Tibial nerve (tissue), 4 donors: ENCODE data around the gene BRSK1. TPM values are rescaled to one million over a fixed set of nuclear protein-coding genes. Genes with fewer than 3 reads are reported as not detected.
A peak's percentile ranks its signal among the peaks of the same experiment; 100 is the strongest.

Experiments used
- DNase-seq, 2 donors: peaks; one replicate each; pipeline ENCODE4 v3.0.0-alpha.2; 2019; ENCODE audit warnings: low spot score in 2 of 2
- H3K27ac ChIP-seq, 4 donors: fragments of 200-600 bp; sonication (generic) in 3 of 4; one replicate each; pipeline ENCODE4 v1.5.1; 2017 to 2019; ENCODE audit warnings: mild to moderate bottlenecking in 1 of 4
- H3K27me3 ChIP-seq, 2 donors: fragments of 200-600 bp; sonication (generic) in 1 of 2; one replicate each; pipeline versions ENCODE4 v1.5.1 to v1.6.0; 2017 to 2019
- H3K36me3 ChIP-seq, 3 donors: fragments of 200-600 bp; sonication (generic); one replicate each; pipeline ENCODE4 v1.5.1; 2018 to 2019
- H3K4me1 ChIP-seq, 4 donors: fragments of 200-600 bp; sonication (generic) in 3 of 4; one replicate each; pipeline ENCODE4 v1.5.1; 2017 to 2019
- H3K4me3 ChIP-seq, 4 donors: fragments of 200-600 bp; sonication (generic) in 3 of 4; one replicate each; pipeline ENCODE4 v1.5.1; 2017 to 2019; ENCODE audit warnings: mild to moderate bottlenecking in 1 of 4, moderate library complexity in 1 of 4
- H3K9me3 ChIP-seq, 4 donors: fragments of 200-600 bp; sonication (generic) in 3 of 4; one replicate each; pipeline ENCODE4 v1.5.1; 2017 to 2019
- CTCF ChIP-seq, 5 experiments: fragments of 200-600 bp in 3 of 5; fragments of 450-650 bp in 2 of 5; sonication (generic) in 3 of 5; IDR thresholded peaks; one replicate each; pipeline ENCODE4 v1.5.1; 2016 to 2019; ENCODE audit warnings: antibody characterized with exemption in 5 of 5, mild to moderate bottlenecking in 3 of 5, moderate library complexity in 2 of 5
- EP300 ChIP-seq, 2 donors: sonication (generic); formaldehyde crosslinking; IDR thresholded peaks; one replicate each; pipeline ENCODE4 v1.6.1; 2017; ENCODE audit warnings: antibody characterized with exemption in 2 of 2, mild to moderate bottlenecking in 1 of 2
- POLR2A ChIP-seq, 2 donors: fragments of 450-650 bp; IDR thresholded peaks; one replicate each; pipeline ENCODE4 v1.6.1; 2017; ENCODE audit warnings: antibody characterized with exemption in 2 of 2, mild to moderate bottlenecking in 2 of 2, moderate library complexity in 2 of 2
- WGBS, 2 donors: methylation state at CpG; one replicate each; pipeline ENCODE4 v1.1.5; 2018; 5-methylcytosine and 5-hydroxymethylcytosine counted together
- total RNA-seq, 4 donors: library from RNA; depleted of rRNA; stranded (reverse); fragments of >200 nt; gene quantifications; one replicate each; pipeline ENCODE4 v1.1.0, GENCODE V29; 2016

The BRSK1 gene
- total RNA-seq, 4 donors from 2014 or later = 4.6 to 6.9 (median 5.9) TPM

- H3K4me1 ChIP-seq = peaks cover 0 to 44% (median 15%) of the 10 kb centered on the region in 4 donors
- H3K36me3 ChIP-seq = peaks cover 0 to 23% (median 0%) of the 10 kb centered on the region in 3 donors
- H3K9me3 ChIP-seq = no peaks in the 10 kb centered on the region
- TF ChIP-seq POLR2A (IDR thresholded peaks at IDR 0.05) (no peak), CTCF (IDR thresholded peaks at IDR 0.05) (no peak)
- no peak overlapping the region for H3K4me3 ChIP-seq
- H3K27ac ChIP-seq = no peak overlapping the region
- WGBS, 2 donors = 64 to 65% methylated on average over 11 of the region's 11 CpGs
- no peak for DNase-seq
- peaks cover 5 to 55% of the 10 kb centered on the region in 2 donors for H3K27me3 ChIP-seq
These were observed 67.0 kb downstream of the BRSK1 start for GRCh38 chr19:55350620-55351315.

- Histone ChIP-seq H3K27ac (no peak overlapping the region), H3K27me3 (peaks cover 5 to 68% of the 10 kb centered on the region in 2 donors), H3K4me1 (peaks cover 0 to 31% (median 8%) of the 10 kb centered on the region in 4 donors), H3K9me3 (no peaks in the 10 kb centered on the region), H3K4me3 (no peak overlapping the region), H3K36me3 (peaks cover 0 to 12% (median 0%) of the 10 kb centered on the region in 3 donors)
- DNase-seq = no peak
- WGBS, 2 donors = 82 to 87% methylated on average over 3 to 6 of the region's 6 CpGs
- TF ChIP-seq EP300 (IDR thresholded peaks at IDR 0.05) (no peak), POLR2A (IDR thresholded peaks at IDR 0.05) (no peak), CTCF (IDR thresholded peaks at IDR 0.05) (no peak)
These were observed 68.2 kb downstream of the BRSK1 start for GRCh38 chr19:55352040-55352439.

GRCh38 chr19:55352549-55353145, 68.8 kb downstream of the BRSK1 start:
- H3K27me3 ChIP-seq = peaks cover 5 to 74% of the 10 kb centered on the region in 2 donors
- 66 to 75% methylated on average over 25 of the region's 25 CpGs for WGBS, 2 donors

GRCh38 chr19:55353356-55353802, 69.6 kb downstream of the BRSK1 start:
- H3K4me3 ChIP-seq = peak overlapping the region; percentile 8 to 50 (median 26)
- WGBS, 2 donors = 3 to 7% methylated on average over 24 of the region's 24 CpGs
- no peak for DNase-seq
- peaks cover 0 to 22% (median 8%) of the 10 kb centered on the region in 4 donors for H3K4me1 ChIP-seq
- H3K36me3 ChIP-seq = peaks cover 0 to 4% (median 0%) of the 10 kb centered on the region in 3 donors
- peaks cover 5 to 74% of the 10 kb centered on the region in 2 donors for H3K27me3 ChIP-seq
- no peaks in the 10 kb centered on the region for H3K9me3 ChIP-seq
- no peak for TF ChIP-seq CTCF (IDR thresholded peaks at IDR 0.05)
- TF ChIP-seq POLR2A (IDR thresholded peaks at IDR 0.05) = no peak
- no peak for TF ChIP-seq EP300 (IDR thresholded peaks at IDR 0.05)
- H3K27ac ChIP-seq = no peak overlapping the region

More at GRCh38 chr19:55352549-55353145, 68.8 kb downstream of the BRSK1 start:
- H3K4me1 ChIP-seq = peaks cover 0 to 26% (median 8%) of the 10 kb centered on the region in 4 donors
- DNase-seq = no peak
- TF ChIP-seq CTCF (IDR thresholded peaks at IDR 0.05) (no peak), POLR2A (IDR thresholded peaks at IDR 0.05) (no peak)
- H3K36me3 ChIP-seq = peaks cover 0 to 6% (median 0%) of the 10 kb centered on the region in 3 donors
- H3K27ac ChIP-seq = no peak overlapping the region
- H3K9me3 ChIP-seq = no peaks in the 10 kb centered on the region
- H3K4me3 ChIP-seq = no peak overlapping the region
